ENCODE data around the gene TGFB2.

- TF ChIP-seq CTCF (conservative IDR thresholded peaks at IDR 0.05; ENCODE audit: low read depth, low read length) (no peak), EZH2 (IDR thresholded peaks at IDR 0.05; ENCODE audit: borderline replicate concordance, low read depth, low read length, poor library complexity, severe bottlenecking) (no peak)
These were observed 143.8 kb downstream of the TGFB2 start for GRCh38 chr1:218488986-218489385.

Measured in A673 (cell line).